HG03432 (cell line): ENCODE measurements around the gene FGD5.

Source experiments
- ATAC-seq: cut with Tn5 transposase; IDR thresholded peaks from one replicate; pipeline ENCODE4 v1.9.1; 2021; ENCODE audit warnings: mild to moderate bottlenecking, moderate library complexity; ENCODE audit not compliant: unreplicated experiment

Gene FGD5

GRCh38 chr3:14847613-14848541, 29.1 kb downstream of the FGD5 start:
- peak; percentile 62 for ATAC-seq

- no peak for ATAC-seq
Measured at GRCh38 chr3:14848906-14849305, 30.1 kb downstream of the FGD5 start.

DNA sequence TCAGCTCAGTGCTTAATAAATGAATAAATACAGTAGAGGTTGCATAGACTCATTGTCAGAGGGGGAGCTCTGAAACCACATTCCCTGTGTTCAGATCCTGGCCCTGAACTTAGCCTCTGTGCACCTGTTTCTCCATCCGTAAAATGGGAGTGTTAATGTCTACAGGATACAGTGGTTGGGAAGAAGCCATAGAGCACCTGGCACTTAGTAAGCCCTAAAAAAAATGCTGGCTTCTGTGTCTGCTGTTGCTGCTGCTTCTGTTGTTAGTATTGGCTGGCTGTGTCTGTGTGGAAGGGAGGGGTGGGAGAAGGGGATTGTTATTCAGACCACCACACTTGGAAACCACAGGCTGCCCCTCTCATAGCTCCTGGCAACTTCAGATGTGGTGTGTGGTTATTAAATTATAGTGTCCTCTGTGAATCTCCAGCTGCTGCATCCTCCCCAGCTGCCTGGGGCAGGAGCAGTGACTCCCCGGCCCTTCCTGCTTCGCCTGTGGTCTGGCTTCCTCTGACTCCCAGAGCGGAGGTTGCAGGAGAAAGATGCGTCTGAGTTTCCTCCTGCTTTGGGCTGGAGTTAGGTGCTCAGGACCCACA, 31.0 kb downstream of the FGD5 start:
- no peak for ATAC-seq

DNA sequence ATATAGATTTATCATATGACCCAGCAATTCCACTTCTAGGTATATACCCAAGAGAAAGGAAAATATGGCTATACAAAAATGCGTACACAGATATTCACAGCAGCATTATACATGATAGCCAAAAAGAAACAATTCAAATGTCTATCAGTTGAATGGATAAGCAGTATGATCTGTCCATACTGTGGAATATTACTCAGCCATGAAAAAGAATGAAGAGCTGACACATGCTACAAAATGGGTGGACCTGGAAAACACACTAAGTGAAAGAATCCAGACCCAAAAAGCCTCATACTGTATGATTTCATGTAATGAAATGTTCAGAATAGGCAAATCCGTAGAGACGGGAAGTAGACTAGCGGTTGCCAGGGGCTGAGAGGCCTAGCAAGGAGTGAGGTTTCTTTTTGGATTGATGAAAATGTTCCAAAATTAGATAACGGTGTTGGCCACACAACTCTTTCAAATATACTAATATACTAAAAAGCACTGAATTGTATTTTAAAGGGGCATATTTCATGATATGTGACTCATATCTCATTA, 33.4 kb downstream of the FGD5 start:
- ATAC-seq: no peak

GRCh38 chr3:14852717-14853116, 34.0 kb downstream of the FGD5 start:
- no peak for ATAC-seq

DNA sequence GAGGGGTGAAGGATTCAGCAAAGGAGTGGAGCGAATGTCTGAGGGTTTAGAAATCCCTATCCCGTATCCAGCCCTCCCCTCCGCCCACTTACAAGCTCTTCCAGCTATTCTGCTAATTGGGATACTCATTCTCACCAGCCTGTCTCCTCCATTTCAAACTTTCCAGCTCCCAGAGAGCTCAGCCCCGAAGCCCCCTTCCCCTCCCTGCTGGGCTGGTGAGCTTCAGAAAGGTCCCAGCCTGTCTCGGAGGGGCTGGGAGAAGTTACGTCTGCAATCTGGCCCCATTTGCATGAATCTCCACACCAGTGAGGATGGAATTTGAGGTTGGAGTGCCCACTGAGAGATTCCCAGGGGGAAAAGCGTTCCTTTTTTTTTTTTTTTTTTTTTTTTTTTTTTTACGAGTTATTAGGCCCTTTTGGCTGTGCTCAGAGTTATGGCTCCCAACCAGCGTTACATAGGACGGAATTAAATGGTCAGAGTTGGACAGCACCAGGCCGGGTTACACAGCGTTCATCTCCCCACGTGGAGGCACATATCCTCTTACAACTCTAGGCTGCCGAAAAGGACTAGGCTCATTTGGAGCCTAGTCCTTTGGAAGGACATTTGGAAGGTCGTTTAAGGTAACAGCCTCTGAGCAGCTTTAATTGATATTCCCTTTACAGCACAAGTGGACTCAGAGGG, 34.6 kb downstream of the FGD5 start:
- ATAC-seq: no peak

- ATAC-seq: no peak
Measured at GRCh38 chr3:14857506-14857905, 38.7 kb downstream of the FGD5 start.

DNA sequence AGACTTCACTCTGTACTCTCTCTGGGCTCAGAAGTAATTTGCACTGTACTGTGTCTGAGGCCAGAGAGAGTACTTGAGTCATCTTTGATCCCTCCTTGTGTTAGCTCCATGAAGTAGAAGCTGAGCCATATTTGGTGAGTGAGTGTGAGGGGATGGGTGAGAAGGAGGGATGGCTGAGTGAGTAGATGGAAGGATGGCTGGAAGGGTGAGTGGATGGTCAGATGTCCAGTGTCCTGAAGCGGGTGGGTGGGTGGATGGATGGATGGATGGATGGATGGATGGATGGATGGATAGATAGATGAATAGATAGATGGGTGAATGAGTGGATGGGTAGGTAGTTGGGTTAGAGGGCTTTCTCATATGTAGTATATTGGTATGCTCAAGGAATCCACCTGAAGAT, 39.3 kb downstream of the FGD5 start:
- ATAC-seq: no peak

GRCh38 chr3:14859880-14860279, 41.1 kb downstream of the FGD5 start:
- no peak for ATAC-seq

GRCh38 chr3:14861031-14861430, 42.3 kb downstream of the FGD5 start:
- no peak for ATAC-seq

DNA sequence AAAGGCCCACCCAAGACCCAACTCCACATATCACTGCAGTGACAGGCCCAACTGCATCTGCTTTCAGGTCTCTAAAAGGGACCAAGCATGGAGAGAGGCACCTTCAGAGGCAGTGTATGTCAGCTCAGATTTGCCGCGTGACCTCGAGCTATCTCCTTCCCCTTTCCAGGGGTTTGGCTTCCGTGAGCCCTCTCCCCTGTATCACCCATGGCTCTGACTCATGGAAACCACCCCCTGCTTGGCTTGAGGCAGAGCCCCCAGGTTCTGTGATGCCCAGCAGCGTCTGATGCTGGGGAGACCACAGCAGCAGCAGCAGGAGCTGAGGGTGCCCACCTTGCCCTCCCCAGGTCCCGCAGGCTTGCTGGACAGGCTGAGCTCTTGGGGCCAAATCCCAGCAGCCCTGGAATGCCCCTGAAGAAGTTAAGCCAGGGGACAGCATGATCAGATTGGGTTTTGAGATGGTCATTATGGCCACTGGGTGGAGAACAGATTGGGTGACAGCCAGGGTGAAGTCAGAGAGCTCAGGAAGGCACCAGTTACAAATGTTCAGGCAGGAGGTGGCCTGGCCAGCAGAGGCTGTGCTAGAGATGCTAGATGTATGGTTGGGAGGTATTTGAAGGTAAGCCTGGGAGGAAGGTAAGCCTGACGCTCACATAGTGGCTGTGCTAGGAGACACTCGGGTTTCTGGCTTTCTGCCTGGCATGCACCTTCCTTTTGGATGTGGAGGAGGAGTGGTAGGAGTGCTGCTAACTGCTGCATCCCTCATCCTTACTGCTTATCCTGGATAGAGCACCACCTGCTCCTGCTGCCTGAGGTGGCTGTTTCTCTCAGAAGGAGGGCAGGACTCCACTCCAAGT, 42.9 kb downstream of the FGD5 start:
- ATAC-seq: no peak

DNA sequence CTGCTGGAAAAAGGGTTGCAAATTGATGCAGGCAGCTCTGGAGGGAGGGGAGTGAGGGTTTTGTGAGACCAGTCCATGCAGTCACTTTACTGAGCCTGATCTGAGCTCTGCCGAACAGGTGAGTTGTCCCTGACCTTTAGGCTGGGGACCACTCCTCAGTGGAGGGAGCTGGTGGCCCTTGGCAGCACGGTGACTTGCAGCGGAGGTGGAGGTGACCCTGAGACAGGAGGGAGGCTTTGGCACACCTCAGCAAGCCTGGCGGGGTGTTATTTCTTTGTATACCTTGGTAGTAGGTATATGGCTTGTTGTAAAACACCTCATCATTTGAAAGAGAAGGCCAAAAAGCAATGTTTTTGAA, 43.5 kb downstream of the FGD5 start:
- no peak for ATAC-seq

- no peak for ATAC-seq
Measured at GRCh38 chr3:14862661-14863230, 44.0 kb downstream of the FGD5 start.

DNA sequence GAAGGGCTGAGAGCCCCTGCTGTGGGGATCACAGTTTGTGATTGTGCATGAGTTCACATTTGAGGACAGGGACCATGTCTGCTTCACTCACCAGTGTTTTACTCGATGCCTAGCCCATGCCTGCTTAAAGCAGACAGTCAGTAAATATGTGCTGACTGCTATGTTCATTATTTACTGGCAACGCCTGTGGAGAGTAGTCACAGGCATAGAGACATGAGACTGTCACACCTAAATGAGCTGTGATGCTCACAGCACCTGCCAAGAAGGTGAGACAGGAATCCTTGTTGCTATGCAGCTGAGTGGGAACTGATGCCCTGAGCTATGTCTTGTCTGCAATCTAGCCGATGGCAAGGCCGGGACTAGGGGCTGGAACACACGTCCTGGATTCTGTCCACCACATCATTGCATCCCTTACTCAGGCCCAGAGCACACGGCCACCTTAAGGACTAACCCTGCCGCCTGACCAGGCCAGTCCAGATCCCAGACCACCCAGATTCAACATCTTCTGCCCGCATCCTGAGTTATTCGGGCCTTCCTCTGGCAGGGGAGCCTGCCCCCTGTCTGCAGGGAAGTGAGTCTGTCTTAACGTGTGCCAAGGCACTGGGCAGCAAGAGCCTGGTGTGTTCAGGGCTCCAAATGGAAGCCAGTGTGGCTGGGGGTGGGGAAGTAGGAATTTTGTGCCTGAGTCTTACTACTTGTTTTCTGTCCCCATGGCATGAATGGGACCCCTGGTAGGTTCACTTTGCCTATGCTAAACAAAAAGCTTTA, 44.8 kb downstream of the FGD5 start:
- no peak for ATAC-seq

- no peak for ATAC-seq
Measured at GRCh38 chr3:14864131-14864530, 45.4 kb downstream of the FGD5 start.

DNA sequence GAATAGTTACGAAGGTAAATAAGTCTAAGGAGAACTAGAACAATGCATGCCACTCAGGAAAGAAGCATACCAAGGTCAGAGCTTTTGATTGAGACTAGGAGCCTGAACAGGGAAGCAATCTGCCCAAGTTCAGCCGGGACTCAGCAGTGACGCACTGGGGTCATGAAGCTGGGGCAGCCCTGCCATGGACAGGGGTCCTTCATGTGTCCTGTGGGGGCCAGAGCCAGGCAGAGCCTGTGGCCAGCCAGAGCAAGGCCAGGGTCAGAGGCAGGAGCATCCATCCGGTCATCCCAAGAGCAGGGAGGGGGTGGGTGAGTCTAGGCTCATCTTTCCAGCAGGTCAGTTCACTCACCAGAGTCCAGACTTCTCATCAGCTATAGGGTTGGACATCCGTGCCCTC, 47.9 kb downstream of the FGD5 start:
- no peak for ATAC-seq

DNA sequence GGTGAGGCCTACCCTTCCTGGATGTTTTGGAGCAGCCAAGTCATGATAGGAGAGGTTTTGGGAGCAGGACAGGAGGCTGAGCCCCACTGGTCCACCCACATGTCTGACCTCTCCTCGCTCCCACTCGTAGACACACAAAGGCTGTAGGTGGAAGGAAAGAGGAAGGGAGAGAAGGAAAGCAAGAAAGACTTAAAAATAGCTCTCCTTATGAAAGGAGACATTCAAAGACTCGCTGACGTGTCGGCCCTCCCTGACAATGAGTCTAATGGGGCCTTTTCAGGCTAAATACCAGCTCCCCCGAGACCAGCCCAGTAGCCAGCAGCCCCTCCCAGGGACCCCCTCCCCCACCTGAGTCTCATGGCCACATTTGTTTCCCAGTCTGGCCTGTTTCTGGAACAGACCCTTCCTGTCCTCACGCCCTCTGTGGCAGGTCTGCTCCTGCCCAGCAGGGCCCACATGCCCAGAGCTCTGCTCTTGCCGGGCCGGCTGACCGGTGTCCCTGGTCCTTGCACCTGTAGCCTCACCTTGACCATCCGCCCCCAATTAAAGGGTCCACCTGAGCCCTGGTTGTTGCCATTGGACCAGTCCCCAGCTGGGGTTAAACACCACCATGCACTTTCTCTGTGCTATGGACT, 49.3 kb downstream of the FGD5 start:
- ATAC-seq: no peak

DNA sequence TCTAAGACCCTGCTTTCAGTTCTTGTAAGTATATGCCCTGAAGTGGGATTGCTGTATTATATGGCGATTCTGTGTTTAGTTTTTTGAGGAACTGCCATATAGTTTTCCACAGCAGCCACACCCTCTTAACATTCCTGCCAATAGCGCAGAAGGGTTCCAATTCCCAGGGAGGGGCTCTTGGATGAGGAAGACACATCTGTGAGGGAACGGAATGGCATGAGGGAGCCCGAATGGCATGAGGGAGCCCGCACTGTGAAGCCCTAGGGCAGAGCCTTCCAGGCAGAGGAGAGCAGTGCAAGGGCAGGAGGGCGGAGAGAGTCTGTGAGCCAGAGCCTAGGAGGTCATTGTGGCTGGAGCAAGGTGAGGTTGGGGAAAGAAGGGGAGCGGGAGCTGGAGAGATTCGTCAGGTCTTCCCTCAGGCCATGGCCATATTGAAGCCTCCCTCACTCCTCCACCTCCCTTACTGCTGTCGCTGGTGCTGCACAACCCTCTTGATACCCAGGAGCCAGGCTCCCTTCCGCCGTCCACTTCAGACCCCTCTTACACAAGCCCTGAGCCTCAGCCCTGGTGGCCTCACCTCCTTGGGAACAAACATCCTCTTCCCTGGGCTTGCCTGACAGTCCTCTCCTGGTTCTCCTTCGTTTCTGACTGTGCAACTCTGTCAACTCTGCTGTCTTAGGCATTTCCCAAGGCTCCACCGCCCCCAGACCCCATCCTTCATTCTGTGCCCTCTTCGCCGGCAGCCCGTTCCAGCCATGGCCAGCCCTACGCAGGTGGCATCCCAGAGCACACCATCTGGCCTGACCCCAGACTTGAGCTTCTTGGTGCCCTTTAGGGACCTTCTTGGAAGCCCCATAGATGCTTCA, 51.4 kb downstream of the FGD5 start:
- no peak for ATAC-seq

DNA sequence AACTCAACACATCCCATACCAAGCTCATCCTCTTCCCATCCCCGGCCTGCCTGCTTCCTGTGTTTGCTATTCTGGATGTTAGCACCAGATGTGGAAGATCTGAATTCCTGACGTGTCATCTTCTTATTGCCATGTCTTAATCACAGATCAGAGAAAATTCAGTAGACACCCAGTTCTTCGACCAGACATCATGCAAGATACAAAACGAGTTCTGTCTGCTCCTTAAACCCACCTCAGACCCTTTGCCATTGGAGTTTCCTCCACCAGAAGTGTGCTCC, 52.0 kb downstream of the FGD5 start:
- no peak for ATAC-seq
